HL-60 (cell line): ENCODE data around the gene DBI.

ENCODE experiments used
- POLR2AphosphoS5 ChIP-seq: IDR thresholded peaks from 2 replicates; pipeline ENCODE4 v1.6.1; 2012; ENCODE audit warnings: low read depth
- REST ChIP-seq: IDR thresholded peaks from 2 replicates; pipeline ENCODE4 v1.6.1; 2012; ENCODE audit warnings: low read depth; ENCODE audit not compliant: insufficient replicate concordance
- SPI1 ChIP-seq: IDR thresholded peaks from 2 replicates; pipeline ENCODE4 v1.6.1; 2012; ENCODE audit warnings: low read depth, mild to moderate bottlenecking, borderline replicate concordance
- TF ChIP-seq, protein P1 (sequence below): IDR thresholded peaks from one replicate; pipeline ENCODE4 v1.5.1; 2011; ENCODE audit warnings: low read length, control low read depth, inconsistent platforms; ENCODE audit not compliant: insufficient read depth

DNA sequence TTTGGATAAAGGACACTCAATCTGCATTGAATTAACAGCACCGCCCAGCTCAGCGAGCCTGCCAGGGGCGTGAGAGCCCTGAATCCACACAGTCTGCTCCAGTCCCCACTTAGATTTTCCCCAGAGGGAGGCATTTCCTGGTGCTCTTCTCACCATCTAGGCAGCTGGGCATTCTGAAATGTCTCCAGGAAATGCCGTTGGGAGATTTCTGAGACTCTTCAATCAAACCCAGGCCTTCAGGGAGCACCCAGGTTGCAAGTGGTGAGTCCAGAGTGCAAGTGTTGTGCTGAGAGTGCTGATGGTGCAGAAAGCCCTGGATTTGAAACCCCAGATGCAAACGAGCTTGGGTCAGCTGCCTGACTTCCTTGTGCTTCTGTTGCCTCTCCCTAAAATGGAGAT lies 41.4 kb downstream of the DBI start:
- TF ChIP-seq, protein P1, sequence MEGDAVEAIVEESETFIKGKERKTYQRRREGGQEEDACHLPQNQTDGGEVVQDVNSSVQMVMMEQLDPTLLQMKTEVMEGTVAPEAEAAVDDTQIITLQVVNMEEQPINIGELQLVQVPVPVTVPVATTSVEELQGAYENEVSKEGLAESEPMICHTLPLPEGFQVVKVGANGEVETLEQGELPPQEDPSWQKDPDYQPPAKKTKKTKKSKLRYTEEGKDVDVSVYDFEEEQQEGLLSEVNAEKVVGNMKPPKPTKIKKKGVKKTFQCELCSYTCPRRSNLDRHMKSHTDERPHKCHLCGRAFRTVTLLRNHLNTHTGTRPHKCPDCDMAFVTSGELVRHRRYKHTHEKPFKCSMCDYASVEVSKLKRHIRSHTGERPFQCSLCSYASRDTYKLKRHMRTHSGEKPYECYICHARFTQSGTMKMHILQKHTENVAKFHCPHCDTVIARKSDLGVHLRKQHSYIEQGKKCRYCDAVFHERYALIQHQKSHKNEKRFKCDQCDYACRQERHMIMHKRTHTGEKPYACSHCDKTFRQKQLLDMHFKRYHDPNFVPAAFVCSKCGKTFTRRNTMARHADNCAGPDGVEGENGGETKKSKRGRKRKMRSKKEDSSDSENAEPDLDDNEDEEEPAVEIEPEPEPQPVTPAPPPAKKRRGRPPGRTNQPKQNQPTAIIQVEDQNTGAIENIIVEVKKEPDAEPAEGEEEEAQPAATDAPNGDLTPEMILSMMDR: no peak
- TF ChIP-seq POLR2AphosphoS5 (no peak), SPI1 (no peak), REST (no peak)
